Measurements from ENCODE around the gene TCTN3. TPM values are rescaled to one million over a fixed set of nuclear protein-coding genes. Genes with fewer than 3 reads are reported as not detected.

Gene TCTN3
- total and polyA plus RNA-seq, 10 of the 15 experiments (the other 5 are each of a cell fraction or from before 2014, with no cell fraction given), result 20.0 to 48.7 (median 29.1) TPM

- TF ChIP-seq CEBPZ (IDR thresholded peaks at IDR 0.05; ENCODE audit: low read depth, low read length) (no peak), EP300 (IDR thresholded peaks at IDR 0.05; ENCODE audit: borderline replicate concordance in 1 of 2, control insufficient read depth in 1 of 2, low read depth in 2 of 2, low read length in 2 of 2) (0 out of 4 replicates have a peak, but pooled peaks of 1 of the 2 experiments have one; percentile 11), ATF7 (IDR thresholded peaks at IDR 0.05; ENCODE audit: low read depth) (peak; percentile 77), POLR2A (IDR thresholded peaks at IDR 0.05; ENCODE audit: low read depth, low read length) (peak; percentile 89), RAD51 (IDR thresholded peaks at IDR 0.05) (no peak), ZNF687 (IDR thresholded peaks at IDR 0.05) (peak; percentile 25; the same call in 1 of the 2 replicates), ZNF207 (IDR thresholded peaks at IDR 0.05; ENCODE audit: borderline replicate concordance) (peak; percentile 92), JUND (IDR thresholded peaks at IDR 0.05; ENCODE audit: low read depth, low read length) (no peak), MXI1 (IDR thresholded peaks at IDR 0.05; ENCODE audit: low read depth, low read length) (peak; percentile 96), EGR1 (IDR thresholded peaks at IDR 0.05; ENCODE audit: borderline replicate concordance in 1 of 2, low read depth in 2 of 2, low read length in 2 of 2) (peak in 1 of 2 experiments; percentile 89; a peak in 2 of 3 replicates), FOXM1 (IDR thresholded peaks at IDR 0.05; ENCODE audit: low read depth, low read length) (peak; percentile 88; the same call in 1 of the 2 replicates), FOXK2 (IDR thresholded peaks at IDR 0.05) (no peak), RBBP5 (conservative IDR thresholded peaks at IDR 0.05) (no peak), USF1 (IDR thresholded peaks at IDR 0.05; ENCODE audit: borderline replicate concordance, extremely low read length, insufficient read depth, low read depth, low read length) (no peak), TCF7 (IDR thresholded peaks at IDR 0.05; ENCODE audit: borderline replicate concordance) (no peak), NR2C1 (IDR thresholded peaks at IDR 0.05) (no peak), ZZZ3 (IDR thresholded peaks at IDR 0.05; ENCODE audit: control insufficient read depth, insufficient read length, low read depth) (no peak), SPI1 (IDR thresholded peaks at IDR 0.05; ENCODE audit: borderline replicate concordance, insufficient read depth, low read depth, low read length) (no peak), HDAC6 (IDR thresholded peaks at IDR 0.05; ENCODE audit: unreplicated experiment) (no peak), PAX5 (IDR thresholded peaks at IDR 0.05; ENCODE audit: borderline replicate concordance, low read depth, low read length) (no peak)
Observed at GRCh38 chr10:95693668-95694534, at the start of gene TCTN3 (continued).

All from GM12878 (cell line).